ENCODE results near the gene NEDD4L.
A peak's percentile ranks its signal among the peaks of the same experiment; 100 is the strongest.

Gene NEDD4L

GRCh38 chr18:58338141-58338540, 294.1 kb downstream of the NEDD4L start:
- peaks cover 19% of the 10 kb centered on the region for H3K4me1 ChIP-seq (ENCODE audit: control insufficient read depth, insufficient read depth, low read length)

GRCh38 chr18:58338961-58339592, 295.1 kb downstream of the NEDD4L start:
- ChIA-PET POLR2A (interaction anchor here (0.6 to 1.2 kb wide), 2 partner anchors 18 to 198 kb away, joined by 4 to 6 read pairs; no protein-coding TSS in a partner anchor), CTCF (interaction anchor here (0.5 to 0.7 kb wide), 4 partner anchors 9 to 1620 kb away, joined by 3 to 4 read pairs (median 3); no protein-coding TSS in a partner anchor)
- Histone ChIP-seq H3K36me3 (ENCODE audit: control insufficient read depth in 2 of 2, insufficient read depth in 1 of 2, low read length in 2 of 2) (peaks cover 3 to 18% of the 10 kb centered on the region in 2 experiments; a peak in 2 of 3 replicates), H3K9me3 (ENCODE audit: control insufficient read depth, insufficient read depth, low read depth, low read length) (no peaks in the 10 kb centered on the region), H3K4me1 (ENCODE audit: control insufficient read depth, insufficient read depth, low read length) (peaks cover 19% of the 10 kb centered on the region), H3K4me3 (ENCODE audit: low read depth, low read length) (no peak overlapping the region), H3K27ac (ENCODE audit: extremely low read depth, low read depth, low read length) (no peak overlapping the region)
- TF ChIP-seq PRDM10 (tag by site-specific recombination; IDR thresholded peaks at IDR 0.05) (peak; percentile 33; the same call in 1 of the 2 replicates), ZNF398 (tag by site-specific recombination; IDR thresholded peaks at IDR 0.05) (peak; percentile 80), BCL6B (tag by site-specific recombination; IDR thresholded peaks at IDR 0.05) (no peak), PRDM6 (tag by site-specific recombination; IDR thresholded peaks at IDR 0.05) (peak; percentile 56), FEZF1 (tag by site-specific recombination; IDR thresholded peaks at IDR 0.05) (0 out of 2 replicates have a peak, but pooled peaks have one; percentile 9), ZNF211 (tag by site-specific recombination; IDR thresholded peaks at IDR 0.05; ENCODE audit: low read depth) (no peak), ZNF341 (tag by site-specific recombination; IDR thresholded peaks at IDR 0.05; ENCODE audit: low read depth) (peak; percentile 57), GLIS1 (tag by site-specific recombination; IDR thresholded peaks at IDR 0.05) (peak; percentile 59)

More at GRCh38 chr18:58338141-58338540, 294.1 kb downstream of the NEDD4L start:
- Histone ChIP-seq H3K36me3 (ENCODE audit: control insufficient read depth in 2 of 2, insufficient read depth in 1 of 2, low read length in 2 of 2) (peaks cover 8 to 21% of the 10 kb centered on the region in 2 experiments), H3K9me3 (ENCODE audit: control insufficient read depth, insufficient read depth, low read depth, low read length) (no peaks in the 10 kb centered on the region), H3K27ac (ENCODE audit: extremely low read depth, low read depth, low read length) (peak overlapping the region; percentile 34), H3K4me3 (ENCODE audit: low read depth, low read length) (no peak overlapping the region)
- TF ChIP-seq ZNF426 (tag by site-specific recombination; IDR thresholded peaks at IDR 0.05) (no peak), ZNF561 (tag by site-specific recombination; IDR thresholded peaks at IDR 0.05; ENCODE audit: borderline replicate concordance) (no peak), KLF16 (tag by site-specific recombination; IDR thresholded peaks at IDR 0.05) (no peak), ZNF157 (tag by site-specific recombination; IDR thresholded peaks at IDR 0.05) (no peak), ZNF785 (tag by site-specific recombination; IDR thresholded peaks at IDR 0.05) (no peak), ZNF133 (tag by site-specific recombination; IDR thresholded peaks at IDR 0.05) (no peak), MZF1 (tag by site-specific recombination; IDR thresholded peaks at IDR 0.05; ENCODE audit: borderline replicate concordance) (no peak), ZNF391 (tag by site-specific recombination; IDR thresholded peaks at IDR 0.05; ENCODE audit: borderline replicate concordance, low read depth) (no peak), PBX3 (CRISPR knock-in tag; IDR thresholded peaks at IDR 0.05) (no peak), ZNF544 (tag by site-specific recombination; IDR thresholded peaks at IDR 0.05) (no peak), GLI4 (tag by site-specific recombination; IDR thresholded peaks at IDR 0.05) (no peak), ZNF626 (tag by site-specific recombination; IDR thresholded peaks at IDR 0.05) (no peak), ZSCAN23 (tag by site-specific recombination; IDR thresholded peaks at IDR 0.05) (no peak), ZSCAN18 (tag by site-specific recombination; IDR thresholded peaks at IDR 0.05) (no peak), ZNF639 (tag by site-specific recombination; IDR thresholded peaks at IDR 0.05) (no peak)
- POLR2A ChIA-PET, result no interaction called here
- CTCF ChIA-PET, result interaction anchor here (1.3 kb wide), 1 partner anchor 157 kb away, joined by 3 read pairs; no protein-coding TSS in a partner anchor
